Caki2 (cell line): ENCODE measurements around the gene ATP2B2. TPM values are rescaled to one million over a fixed set of nuclear protein-coding genes. Genes with fewer than 3 reads are reported as not detected.

Source experiments
- DNase-seq: peaks from one replicate; pipeline ENCODE4 v3.0.0-alpha.2; 2015; ENCODE audit warnings: low read depth
- in situ Hi-C: cut with HindIII; loops from 2 replicates; pipeline ENCODE4 v1.10.0; 2016; ENCODE audit warnings: low sequenced_read_pairs, low pct_unique_long_range_greater_than_20kb, mixed read lengths
- total RNA-seq: library from RNA; depleted of rRNA; stranded (reverse); fragments of >200 nt; shearing (Covaris generic); gene quantifications from 2 replicates; pipeline ENCODE4 v1.2.3, GENCODE V29; 2014; ENCODE audit warnings: low replicate concordance

The ATP2B2 gene
- total RNA-seq, 1 experiment from 2014 or later, result not detected

- no peak for DNase-seq
- in situ Hi-C loops, result no loop called here
Observed at GRCh38 chr3:10532939-10533736, 27.8 kb upstream of the ATP2B2 start.

DNA sequence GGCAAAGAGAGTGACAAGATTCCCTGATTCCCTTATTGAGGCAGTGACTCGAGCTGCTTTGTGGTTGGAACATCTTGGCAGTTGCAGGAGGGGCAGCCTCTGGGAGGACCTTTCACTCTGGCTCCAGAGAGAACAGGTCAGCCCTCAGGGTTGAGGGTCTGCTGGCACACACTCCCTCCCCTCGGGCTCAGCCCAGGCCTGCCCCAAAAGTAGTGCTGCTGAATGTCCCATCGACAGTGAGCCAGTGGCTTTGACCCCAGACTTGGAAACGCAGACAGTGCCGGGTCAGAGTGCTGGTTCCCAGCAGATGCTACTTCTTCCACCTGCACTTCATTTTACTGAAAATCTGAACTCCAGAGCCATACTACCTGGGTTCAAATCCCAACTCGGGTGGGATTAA, 25.6 kb upstream of the ATP2B2 start:
- in situ Hi-C loops, result no loop called here

DNA sequence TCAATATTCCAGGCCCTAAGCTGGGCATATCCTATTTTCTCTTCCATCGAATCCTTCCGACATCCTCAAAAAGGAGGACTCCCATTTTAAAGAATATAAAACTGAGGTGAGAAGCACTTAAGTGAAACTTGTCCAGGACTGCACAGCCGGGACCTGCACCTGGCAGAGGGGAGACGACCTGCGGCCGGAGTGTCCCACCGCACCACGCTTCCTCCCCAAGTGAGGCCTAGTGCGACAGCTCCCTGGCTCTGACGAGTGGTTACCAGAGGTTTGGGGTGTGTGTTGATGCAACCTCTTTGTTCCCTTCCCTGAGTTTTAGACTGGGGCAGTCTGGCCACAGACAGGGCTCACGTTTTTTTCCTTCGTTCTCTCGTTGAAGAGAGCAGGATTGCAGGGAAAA, 24.9 kb upstream of the ATP2B2 start:
- in situ Hi-C loops, result no loop called here
- DNase-seq, result no peak

More for the DNA sequence above, 25.6 kb upstream of the ATP2B2 start:
- no peak for DNase-seq

GRCh38 chr3:10529809-10530208, 24.4 kb upstream of the ATP2B2 start:
- no peak for DNase-seq
- in situ Hi-C loops, result no loop called here

DNA sequence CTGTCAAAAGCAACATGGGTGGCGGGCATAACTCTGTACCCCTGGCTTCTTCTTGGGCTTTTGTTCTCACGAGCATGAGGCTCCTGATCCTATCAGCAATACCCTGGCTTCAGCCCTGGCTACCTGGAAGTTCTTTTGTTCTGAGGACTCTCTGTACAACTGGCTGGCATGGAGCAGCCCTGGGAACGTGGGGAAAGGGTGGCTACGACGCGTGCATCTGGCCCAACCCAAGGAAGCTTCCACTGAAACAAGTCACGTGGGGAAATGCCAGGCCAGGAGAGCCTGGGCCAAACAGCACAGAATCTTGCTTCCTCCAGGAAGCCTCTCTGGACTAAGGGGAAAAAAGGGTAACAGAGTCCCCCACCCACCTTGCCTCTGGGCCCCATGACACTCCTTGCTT, 22.7 kb upstream of the ATP2B2 start:
- DNase-seq, result no peak
- in situ Hi-C loops, result no loop called here

DNA sequence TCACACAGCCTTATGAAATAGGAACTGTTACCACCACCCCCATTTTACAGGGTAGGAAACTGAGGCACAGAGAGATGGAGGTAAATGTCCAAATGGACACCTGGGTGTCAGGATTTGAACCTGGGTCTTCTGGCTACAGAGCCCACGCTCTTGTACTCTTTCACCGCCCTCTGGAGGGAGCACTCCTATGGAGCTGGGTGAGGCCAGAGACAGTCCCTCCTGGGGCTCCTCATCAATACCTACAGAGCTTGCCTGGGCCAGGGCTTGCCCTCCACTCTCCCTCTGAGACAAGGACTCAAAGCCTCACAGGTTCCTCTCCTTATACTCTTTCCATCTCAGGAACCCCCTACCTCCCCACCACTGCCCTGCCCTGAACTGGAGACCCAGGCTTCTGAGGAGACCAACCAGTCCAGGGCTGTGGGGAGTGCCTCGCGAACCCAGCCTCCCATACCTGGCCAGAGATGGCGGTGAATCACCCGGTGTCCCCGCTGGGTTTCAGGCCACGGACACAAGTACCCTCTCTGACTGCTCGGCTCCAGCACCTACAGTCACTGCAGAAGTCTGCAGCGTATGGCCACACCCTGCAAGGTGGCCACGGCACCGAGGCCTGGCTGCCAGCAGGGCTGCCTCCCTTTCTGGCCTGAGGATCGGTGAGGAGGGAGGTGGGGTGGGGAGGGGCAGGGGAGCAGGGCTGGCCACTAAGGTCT, 22.1 kb upstream of the ATP2B2 start:
- in situ Hi-C loops, result no loop called here
- no peak for DNase-seq

GRCh38 chr3:10526366-10526765, 21.0 kb upstream of the ATP2B2 start:
- no peak for DNase-seq
- in situ Hi-C loops, result no loop called here

- DNase-seq, result no peak
- in situ Hi-C loops, result no loop called here
Observed at GRCh38 chr3:10524799-10525301, 19.5 kb upstream of the ATP2B2 start.

DNA sequence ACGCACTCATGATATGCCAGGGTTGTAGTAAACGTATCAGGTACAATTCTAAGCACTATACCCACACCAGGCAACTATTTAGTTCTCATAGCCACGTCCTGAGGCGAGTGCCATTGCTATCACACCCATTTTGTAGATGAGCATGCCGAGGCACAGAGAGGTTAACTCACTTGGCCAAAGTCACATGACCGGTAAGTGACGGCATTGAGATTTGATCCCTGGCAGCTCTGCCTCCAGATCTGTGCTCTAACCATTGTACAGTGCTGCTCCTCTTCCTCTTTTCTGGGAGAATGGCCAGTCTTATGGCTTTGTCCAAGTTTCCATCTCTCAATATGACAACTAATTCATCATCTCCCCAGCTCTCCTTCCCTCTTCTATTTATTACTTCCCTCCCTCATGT, 18.9 kb upstream of the ATP2B2 start:
- in situ Hi-C loops, result no loop called here
- no peak for DNase-seq

- DNase-seq, result no peak
- in situ Hi-C loops, result no loop called here
Observed at GRCh38 chr3:10523561-10523960, 18.2 kb upstream of the ATP2B2 start.

GRCh38 chr3:10522646-10523303, 17.4 kb upstream of the ATP2B2 start:
- in situ Hi-C loops, result no loop called here

GRCh38 chr3:10521772-10522441, 16.5 kb upstream of the ATP2B2 start:
- DNase-seq, result no peak
- in situ Hi-C loops, result no loop called here

More at GRCh38 chr3:10522646-10523303, 17.4 kb upstream of the ATP2B2 start:
- no peak for DNase-seq

DNA sequence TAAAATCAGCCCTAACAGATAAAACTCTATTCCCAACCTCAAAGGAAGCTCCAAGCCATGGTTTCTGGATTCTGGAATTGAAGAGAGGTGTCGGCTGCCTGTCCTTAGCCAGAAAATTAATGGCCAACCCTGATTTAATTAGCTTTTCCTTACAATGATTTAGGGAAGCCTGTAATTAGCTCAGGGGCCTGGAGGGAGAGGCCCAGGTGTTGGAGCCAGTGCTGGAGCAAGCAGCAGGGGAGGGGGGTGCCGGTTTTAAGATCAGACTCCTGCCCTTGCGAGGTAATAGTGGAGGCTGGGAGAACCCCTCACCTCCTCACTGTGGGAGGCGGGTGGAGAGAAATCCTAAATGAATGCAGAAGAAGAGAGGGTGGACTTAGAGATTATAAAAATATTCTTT, 14.7 kb upstream of the ATP2B2 start:
- DNase-seq, result no peak
- in situ Hi-C loops, result no loop called here

DNA sequence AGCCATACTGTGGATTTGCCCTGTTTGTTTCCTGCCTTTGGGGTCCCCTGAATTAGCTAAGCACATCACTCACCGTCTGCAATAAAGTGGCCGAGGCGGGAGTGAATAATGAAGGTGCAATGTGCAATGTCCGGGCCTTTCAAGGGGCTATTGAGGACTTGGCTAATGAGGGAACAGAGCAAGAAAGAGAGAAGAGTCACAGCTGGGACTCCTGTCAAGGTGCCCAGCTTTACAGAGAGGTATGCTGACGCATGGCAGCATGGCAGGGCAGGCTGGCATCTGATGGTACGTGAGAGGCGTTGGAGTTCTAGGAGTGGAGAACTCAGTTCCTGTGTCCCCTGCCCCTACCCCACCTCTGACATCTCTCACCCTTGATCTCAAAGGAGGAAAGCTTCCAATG, 13.8 kb upstream of the ATP2B2 start:
- in situ Hi-C loops, result no loop called here
- DNase-seq, result no peak

DNA sequence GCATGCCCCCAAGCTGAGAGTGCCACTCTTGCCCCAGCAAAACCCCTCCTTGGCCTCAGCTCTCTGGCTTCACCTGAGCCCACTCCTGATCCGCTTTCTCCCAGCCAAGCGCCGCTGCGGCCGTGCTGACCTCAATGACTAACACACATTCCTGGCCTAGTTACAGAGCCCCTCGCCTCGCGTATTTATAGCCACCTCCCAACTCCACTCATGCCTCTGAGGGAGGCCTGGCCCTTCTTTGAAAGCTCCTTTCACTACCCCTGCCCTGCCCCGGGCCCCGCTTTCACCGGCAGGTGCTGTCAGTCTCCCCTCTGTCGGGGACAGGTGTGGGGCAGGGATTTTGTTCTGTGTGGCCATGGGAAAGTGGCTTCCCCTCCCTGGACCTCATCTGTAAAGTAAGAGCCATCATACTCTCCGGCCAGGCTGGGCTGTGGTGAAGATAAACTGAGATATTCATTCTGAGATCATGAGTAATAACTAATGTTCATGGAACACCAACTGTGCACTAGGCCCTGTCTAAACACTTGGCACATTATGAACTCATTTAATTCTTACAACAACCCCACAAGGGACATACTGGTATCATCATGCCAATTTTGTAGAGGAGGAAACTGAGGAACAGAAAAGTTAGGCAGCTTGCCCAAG, 13.2 kb upstream of the ATP2B2 start:
- in situ Hi-C loops, result no loop called here
- no peak for DNase-seq

DNA sequence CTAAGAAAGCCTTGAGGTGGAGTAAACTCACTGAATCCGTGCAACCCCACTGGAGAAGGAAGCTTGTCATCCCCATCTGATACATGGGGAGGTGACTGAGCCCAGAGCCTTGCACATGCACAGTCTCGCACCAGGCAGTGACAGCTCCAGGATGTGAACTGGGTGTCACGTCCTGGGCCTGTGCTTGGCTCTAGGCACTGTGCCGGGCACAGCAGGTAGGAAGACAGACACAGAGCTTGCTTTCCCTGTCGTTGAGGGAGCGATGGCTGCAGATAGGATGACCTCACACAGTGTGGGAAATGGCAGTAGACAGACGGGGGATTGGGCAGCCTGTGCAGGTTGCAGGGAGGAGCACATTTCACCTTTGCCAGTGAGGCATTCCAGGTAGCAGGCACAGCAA, 12.2 kb upstream of the ATP2B2 start:
- in situ Hi-C loops, result no loop called here
- DNase-seq, result no peak

DNA sequence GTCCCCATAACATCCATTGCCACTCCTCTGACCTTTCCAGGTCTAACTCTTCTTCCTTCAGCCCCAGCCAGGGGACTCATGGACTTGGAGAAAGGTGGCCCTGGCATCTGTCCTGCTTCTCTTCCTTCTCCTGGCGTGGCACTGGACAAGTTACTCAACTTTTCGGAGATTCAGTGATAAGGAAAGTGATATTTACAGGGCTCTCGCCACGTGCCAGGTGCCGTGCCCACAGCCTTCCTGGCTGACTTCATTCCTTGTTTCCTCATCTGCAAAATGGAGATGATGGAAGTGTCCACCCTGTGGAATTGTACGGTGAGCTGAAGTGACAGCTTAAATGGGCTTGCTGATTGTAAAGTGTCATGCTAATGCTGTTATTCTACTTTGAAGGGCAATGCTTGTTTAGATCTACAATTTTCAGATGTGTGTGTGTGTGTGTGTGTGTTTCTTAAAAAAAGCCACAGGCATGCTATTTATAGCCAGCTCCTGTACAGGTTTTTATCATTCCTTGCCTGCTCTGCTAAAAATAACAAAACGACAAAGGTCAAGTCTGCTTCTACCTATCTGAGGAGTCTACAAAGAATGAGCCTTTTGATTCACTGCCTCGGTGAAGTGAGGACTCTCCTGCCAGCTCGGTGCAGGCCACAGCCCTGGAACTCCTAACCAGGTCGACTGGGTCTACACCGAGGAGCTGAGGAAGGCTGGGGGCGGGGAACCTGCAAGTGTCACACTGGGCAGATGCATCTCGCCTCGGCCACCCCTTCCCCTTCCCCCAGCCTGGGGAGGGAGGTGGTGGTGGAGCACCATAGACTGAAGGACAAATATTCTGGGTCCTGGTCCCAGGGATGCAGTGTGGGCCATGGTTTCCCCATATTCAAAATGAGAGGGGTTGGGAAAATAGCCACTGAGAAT, 11.4 kb upstream of the ATP2B2 start:
- in situ Hi-C loops, result no loop called here
- no peak for DNase-seq
